Measurements from ENCODE around the gene PRKCQ.

PRKCQ gene

DNA sequence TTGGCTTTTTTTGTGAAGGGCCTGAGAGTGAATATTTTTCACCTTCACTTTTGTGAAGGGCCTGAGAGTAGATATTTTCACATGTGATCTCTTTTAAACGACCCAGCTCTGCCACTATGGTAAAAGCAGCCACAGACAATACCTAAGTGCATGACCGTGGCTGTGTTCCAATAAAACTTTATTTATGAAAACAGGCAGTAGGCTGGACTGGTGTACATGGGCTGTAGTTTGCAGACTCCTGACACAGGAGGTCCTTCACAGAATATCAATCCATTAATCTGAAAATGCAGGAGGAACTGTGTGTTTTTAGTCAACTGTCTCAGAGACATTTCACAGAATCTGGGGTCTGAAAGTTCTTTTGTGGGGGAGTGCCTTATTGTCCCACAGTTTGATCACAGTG, 186.9 kb downstream of the PRKCQ start:
- DNase-seq (ENCODE audit: low read depth, low spot score), result no peak
- ChIA-PET POLR2A (interaction anchor here (1.1 kb wide), 1 partner anchor 191 kb away, joined by 7 read pairs; the partner anchor contains the start of gene PFKFB3), CTCF (no interaction called here)
- no peak overlapping the region for H3K4me3 ChIP-seq (ENCODE audit: low read depth, low read length)
- TF ChIP-seq, protein P1, sequence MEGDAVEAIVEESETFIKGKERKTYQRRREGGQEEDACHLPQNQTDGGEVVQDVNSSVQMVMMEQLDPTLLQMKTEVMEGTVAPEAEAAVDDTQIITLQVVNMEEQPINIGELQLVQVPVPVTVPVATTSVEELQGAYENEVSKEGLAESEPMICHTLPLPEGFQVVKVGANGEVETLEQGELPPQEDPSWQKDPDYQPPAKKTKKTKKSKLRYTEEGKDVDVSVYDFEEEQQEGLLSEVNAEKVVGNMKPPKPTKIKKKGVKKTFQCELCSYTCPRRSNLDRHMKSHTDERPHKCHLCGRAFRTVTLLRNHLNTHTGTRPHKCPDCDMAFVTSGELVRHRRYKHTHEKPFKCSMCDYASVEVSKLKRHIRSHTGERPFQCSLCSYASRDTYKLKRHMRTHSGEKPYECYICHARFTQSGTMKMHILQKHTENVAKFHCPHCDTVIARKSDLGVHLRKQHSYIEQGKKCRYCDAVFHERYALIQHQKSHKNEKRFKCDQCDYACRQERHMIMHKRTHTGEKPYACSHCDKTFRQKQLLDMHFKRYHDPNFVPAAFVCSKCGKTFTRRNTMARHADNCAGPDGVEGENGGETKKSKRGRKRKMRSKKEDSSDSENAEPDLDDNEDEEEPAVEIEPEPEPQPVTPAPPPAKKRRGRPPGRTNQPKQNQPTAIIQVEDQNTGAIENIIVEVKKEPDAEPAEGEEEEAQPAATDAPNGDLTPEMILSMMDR (IDR thresholded peaks at IDR 0.05; ENCODE audit: insufficient read depth, low read length, missing control alignments), result no peak

DNA sequence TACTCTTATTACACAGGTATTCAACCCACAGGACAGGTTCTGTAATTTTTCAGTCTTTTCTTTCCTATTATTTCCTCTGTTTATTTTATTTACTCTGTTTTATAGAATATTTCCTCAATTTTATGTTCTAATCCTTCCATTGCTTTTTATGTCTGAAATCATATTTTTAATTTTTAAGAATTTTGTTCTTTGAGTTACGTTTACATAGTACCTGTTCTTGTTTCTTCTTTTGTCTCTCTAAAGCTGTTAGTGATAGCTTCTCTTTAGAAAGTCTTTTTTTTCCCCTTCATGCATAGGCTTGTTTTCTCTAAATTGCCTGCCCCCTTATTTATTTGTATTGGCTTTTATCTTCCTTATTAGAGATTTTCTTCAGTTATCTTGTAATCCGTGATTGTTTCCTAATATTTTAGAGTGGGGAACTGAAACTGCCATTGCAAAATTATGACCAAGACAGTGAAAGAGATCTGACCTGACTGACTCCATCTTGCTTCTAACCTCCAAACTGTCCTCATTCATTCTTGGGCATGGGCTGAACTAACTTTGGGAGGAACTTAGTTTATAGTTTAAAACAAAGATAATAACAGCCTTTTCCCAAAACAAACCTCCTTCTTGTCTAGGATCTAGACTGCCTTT, 189.7 kb downstream of the PRKCQ start:
- no peak for DNase-seq (ENCODE audit: low read depth, low spot score)
- H3K4me3 ChIP-seq (ENCODE audit: low read depth, low read length), result no peak overlapping the region
- ChIA-PET CTCF (interaction anchor here (1.1 to 1.9 kb wide), 3 partner anchors 9 to 188 kb away, joined by 3 to 6 read pairs (median 4); partner anchors contain the start of gene PFKFB3), POLR2A (no interaction called here)
- TF ChIP-seq, protein P1 (IDR thresholded peaks at IDR 0.05; ENCODE audit: insufficient read depth, low read length, missing control alignments), result no peak

DNA sequence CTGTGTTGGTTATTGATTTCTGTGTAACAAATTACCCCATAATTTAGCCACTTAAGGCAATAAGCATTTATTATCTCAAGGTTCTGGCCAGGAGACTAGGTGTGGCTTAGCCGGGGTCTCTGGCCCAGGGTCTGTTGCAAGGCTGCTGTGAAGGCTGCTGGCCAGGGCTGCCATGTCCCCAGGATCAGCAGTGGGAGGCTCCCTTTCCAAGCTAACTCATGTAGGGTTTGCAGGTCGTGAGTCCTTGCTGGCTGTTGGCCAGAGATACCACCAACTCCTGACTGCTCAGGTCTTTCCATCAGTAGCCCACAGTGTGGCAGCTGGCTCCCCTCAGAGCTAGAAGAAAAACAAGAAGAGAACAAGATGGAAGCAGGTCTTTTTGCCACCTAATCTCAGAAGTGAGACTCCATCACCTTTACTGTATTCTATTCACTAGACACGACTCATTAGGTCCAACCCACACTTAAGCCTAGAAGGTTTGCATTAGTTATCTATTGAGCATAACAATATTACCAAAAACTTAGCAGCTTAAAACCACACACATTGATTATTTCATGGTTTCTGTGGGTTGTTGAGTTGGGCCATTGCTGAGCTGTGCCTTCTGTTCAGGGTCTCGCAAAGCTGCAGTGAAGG, 191.7 kb downstream of the PRKCQ start:
- CTCF ChIA-PET, result interaction anchor here (1.8 kb wide), 1 partner anchor 13 kb away, joined by 5 read pairs; no protein-coding TSS in a partner anchor
- POLR2A ChIA-PET, result no interaction called here
- no peak overlapping the region for H3K4me3 ChIP-seq (ENCODE audit: low read depth, low read length)
- TF ChIP-seq, protein P1 (IDR thresholded peaks at IDR 0.05; ENCODE audit: insufficient read depth, low read length, missing control alignments), result no peak
- DNase-seq (ENCODE audit: low read depth, low spot score), result no peak

DNA sequence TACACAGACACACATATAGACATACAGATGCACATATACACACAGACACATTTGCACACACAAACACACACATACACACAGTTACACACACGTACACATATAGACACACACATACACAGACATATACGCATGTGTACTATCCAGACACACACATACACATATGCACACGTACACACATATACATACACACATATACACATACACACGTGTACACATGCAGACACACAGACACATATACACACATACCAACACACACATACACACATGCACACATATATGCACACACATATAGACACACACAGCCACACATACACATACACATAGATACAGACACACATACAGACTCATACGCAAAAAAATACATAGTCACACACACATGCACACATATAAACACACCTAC, 193.1 kb downstream of the PRKCQ start:
- ChIA-PET CTCF (no interaction called here), POLR2A (no interaction called here)
- no peak for DNase-seq (ENCODE audit: low read depth, low spot score)
- TF ChIP-seq, protein P1 (IDR thresholded peaks at IDR 0.05; ENCODE audit: insufficient read depth, low read length, missing control alignments), result no peak
- H3K4me3 ChIP-seq (ENCODE audit: low read depth, low read length), result no peak overlapping the region

DNA sequence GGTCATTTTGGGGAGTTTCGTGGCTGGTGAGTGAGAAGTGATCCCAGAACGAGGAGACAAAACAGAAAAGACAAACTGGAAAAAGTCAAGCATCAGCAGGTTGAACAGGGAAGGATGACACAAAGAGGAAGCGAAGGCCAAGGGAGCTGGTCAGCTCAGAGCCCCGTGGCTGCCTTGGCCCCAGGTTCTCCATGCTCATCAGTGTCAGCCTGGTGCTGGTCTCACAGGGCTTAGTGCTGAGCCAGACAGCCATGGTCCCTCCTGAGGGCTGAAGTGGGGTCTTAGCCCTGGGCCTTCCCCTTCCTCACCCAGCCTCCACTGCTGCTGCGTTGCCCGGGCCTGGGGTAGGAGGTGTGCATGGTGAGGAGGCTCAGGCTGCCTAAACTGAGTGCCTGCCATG, 193.7 kb downstream of the PRKCQ start:
- H3K4me3 ChIP-seq (ENCODE audit: low read depth, low read length), result no peak overlapping the region
- POLR2A ChIA-PET, result no interaction called here
- DNase-seq (ENCODE audit: low read depth, low spot score), result no peak
- TF ChIP-seq, protein P1 (IDR thresholded peaks at IDR 0.05; ENCODE audit: insufficient read depth, low read length, missing control alignments), result no peak
- CTCF ChIA-PET, result interaction anchor here (1.6 kb wide), 2 partner anchors 15 to 184 kb away, joined by 4 to 6 read pairs; partner anchors contain the start of gene PFKFB3

DNA sequence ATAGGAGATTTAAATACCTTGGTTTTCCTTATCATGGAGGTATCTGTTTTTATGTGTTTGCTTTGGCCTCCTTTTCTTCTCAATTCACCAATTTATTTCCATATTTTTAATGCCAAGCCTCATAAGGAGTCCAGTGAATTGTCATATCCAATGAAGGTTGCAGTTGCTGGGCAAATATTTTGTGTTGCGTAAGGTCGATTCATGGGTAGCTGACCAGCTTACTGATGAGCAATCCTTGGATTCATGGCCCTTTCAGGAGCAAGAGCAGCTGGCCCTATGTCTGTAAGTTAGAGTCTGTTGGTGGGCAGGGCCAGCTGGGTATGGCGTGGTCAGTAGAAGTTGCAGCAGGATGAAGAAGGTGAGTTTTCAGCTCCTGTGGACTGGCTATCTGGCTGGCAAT, 194.4 kb downstream of the PRKCQ start:
- no peak for DNase-seq (ENCODE audit: low read depth, low spot score)
- ChIA-PET POLR2A (no interaction called here), CTCF (interaction anchor here (1.6 kb wide), 2 partner anchors 16 to 183 kb away, joined by 4 to 6 read pairs; partner anchors contain the start of gene PFKFB3)
- TF ChIP-seq, protein P1 (IDR thresholded peaks at IDR 0.05; ENCODE audit: insufficient read depth, low read length, missing control alignments), result no peak
- H3K4me3 ChIP-seq (ENCODE audit: low read depth, low read length), result no peak overlapping the region
